ENCODE data around the gene DRD3.

DNA sequence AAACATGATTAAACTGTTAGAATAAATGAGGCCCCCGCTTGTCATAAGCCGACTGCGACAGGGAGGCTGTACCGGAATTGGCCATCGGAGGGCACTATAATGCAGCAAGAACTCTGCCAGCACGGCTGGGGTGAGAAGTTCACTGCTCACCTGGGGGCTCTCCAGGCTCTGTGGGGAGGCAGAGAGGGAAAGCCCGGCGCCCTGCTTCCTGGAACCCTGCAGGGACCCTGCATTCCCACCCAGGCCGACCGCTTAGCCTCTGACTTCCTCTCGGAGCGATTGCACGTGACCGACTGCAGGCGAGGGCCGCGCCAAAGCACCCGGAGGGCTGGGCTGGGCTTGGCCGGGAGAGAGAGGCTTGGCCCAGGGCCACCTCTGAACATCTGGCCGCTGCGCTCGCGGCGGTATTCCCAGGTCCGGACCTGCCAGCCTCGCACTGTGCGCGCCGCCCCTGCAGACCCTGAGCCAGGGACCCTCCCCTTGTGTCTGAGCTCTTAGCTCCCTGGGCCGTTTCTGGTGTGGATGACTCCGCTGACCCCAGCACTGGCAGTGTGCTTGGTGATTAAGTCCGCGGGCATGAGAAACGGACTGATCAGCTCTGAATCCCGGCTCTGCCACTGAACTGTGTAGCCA, 26.2 kb downstream of the DRD3 start:
- no peak for TF ChIP-seq POLR2A (IDR thresholded peaks at IDR 0.05)
- TF ChIP-seq, protein P1, sequence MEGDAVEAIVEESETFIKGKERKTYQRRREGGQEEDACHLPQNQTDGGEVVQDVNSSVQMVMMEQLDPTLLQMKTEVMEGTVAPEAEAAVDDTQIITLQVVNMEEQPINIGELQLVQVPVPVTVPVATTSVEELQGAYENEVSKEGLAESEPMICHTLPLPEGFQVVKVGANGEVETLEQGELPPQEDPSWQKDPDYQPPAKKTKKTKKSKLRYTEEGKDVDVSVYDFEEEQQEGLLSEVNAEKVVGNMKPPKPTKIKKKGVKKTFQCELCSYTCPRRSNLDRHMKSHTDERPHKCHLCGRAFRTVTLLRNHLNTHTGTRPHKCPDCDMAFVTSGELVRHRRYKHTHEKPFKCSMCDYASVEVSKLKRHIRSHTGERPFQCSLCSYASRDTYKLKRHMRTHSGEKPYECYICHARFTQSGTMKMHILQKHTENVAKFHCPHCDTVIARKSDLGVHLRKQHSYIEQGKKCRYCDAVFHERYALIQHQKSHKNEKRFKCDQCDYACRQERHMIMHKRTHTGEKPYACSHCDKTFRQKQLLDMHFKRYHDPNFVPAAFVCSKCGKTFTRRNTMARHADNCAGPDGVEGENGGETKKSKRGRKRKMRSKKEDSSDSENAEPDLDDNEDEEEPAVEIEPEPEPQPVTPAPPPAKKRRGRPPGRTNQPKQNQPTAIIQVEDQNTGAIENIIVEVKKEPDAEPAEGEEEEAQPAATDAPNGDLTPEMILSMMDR (IDR thresholded peaks at IDR 0.05), result peak; percentile 40 to 86 (median 78)
